NCI-H1694 treated with DMSO at 0.1 percent for 48 hours (cell line): ENCODE data around the gene NTS.

Experiments used
- DNase-seq: peaks from one replicate; lab custom pipeline; 2025; lab: John Stamatoyannopoulos, UW

The NTS gene

DNA sequence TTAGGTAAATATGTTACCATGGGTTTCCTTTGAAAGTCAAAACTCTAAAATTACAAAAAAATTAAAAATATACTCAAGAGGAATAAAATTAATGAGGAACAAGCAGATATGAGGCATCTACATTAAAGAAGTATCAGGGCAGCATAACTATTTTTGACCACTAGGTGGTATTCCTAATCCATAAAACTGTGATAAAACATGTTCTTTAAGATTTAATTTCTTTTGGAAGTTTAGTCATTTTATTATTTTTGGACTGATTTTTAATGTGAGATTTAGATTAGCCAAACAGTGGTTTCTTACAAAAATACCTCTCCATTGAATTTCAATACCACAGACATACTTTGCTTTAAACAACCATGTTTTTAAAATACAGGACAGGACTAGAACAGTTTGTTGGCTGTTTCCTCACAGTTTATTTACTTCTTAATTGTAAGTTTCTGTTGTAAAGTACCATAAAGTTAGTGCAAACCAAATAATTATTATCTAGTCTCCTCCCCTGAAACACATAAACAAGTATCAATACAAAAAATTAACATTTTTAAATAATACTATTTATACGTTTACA is 49.8 kb downstream of the NTS start:
- DNase-seq = peak; percentile 18

DNA sequence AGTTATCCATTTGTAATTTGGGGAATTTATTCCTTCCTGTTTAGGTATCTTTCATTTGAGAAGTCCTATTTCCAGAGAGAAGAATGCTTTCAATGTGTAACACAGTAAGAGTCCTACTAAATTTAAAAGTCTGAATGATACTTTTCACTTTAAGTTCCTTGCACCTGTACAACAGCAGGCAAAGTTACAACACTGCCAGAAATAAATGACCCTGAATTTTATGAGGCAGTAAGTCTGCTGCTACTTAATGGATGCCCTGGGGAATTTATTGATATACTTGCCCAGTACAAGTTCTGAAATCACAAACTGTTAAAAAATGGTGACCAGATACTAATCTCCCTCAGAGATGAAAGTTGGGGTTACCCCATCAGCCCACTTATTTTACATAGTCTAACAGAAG is 53.1 kb downstream of the NTS start:
- DNase-seq = no peak
